GM12878 (cell line): Measurements from ENCODE around the gene SPATA16. TPM values are rescaled to one million over a fixed set of nuclear protein-coding genes. Genes with fewer than 3 reads are reported as not detected.

Experiments
- ATAC-seq: fragments of 200-7000 bp; cut with Tn5 transposase; 3 replicates; pipeline ENCODE4 v1.9.1; 2020; ENCODE audit warnings: mild to moderate bottlenecking, moderate library complexity
- BruUV-seq: library from RNA; stranded (reverse); fragments of 400-500 nt; replicated peaks from 2 replicates; lab custom pipeline; 2021; lab: Mats Ljungman, UMichigan
- CTCF ChIA-PET: fragments of 300-600 bp; sonication (Branson Sonifier 250); formaldehyde crosslinking; extraction: SDS; loops from one replicate; lab custom pipeline; 2021; ENCODE audit warnings: inconsistent platforms; lab: Yijun Ruan, JAX
- POLR2A ChIA-PET: fragments of 350-600 bp; formaldehyde crosslinking; extraction: SDS; loops from one replicate; lab custom pipeline; 2021; ENCODE audit warnings: inconsistent platforms; lab: Charles Lee
- RAD21 ChIA-PET: fragments of 300-600 bp; sonication (Branson Sonifier 250); formaldehyde crosslinking; loops from one replicate; lab custom pipeline; 2023; ENCODE audit warnings: antibody characterized with exemption; ENCODE audit not compliant: unreplicated experiment; lab: Charles Lee
- SMC1A ChIA-PET: fragments of 300-600 bp; sonication (Branson Sonifier 250); formaldehyde crosslinking; loops from one replicate; lab custom pipeline; 2023; ENCODE audit not compliant: unreplicated experiment, uncharacterized antibody; lab: Charles Lee
- DNase-seq: peaks from one replicate; pipeline ENCODE4 v3.0.0-alpha.2; 2011; ENCODE audit warnings: low read depth, low spot score
- FAIRE-seq: peaks from 3 replicates; lab custom pipeline; 2011; peaks lifted over from hg19 to GRCh38; lab: Jason Lieb, UNC
- H2AFZ ChIP-seq: 2 replicates; pipeline ENCODE4 v1.6.0; 2011; ENCODE audit warnings: low read depth, low read length, control low read depth; ENCODE audit not compliant: control insufficient read depth
- H3K27ac ChIP-seq: 2 replicates; pipeline ENCODE4 v1.5.1; 2011; ENCODE audit warnings: control low read depth; ENCODE audit not compliant: control insufficient read depth, insufficient read depth
- H3K27me3 ChIP-seq, 2 experiments: replicated peaks in 1 of 2; 2 replicates each; pipeline versions ENCODE4 v1.6.0 to v1.6.1; 2011; ENCODE audit warnings: low read length in 1 of 2; ENCODE audit not compliant: control insufficient read depth in 2 of 2, insufficient read depth in 2 of 2
- H3K36me3 ChIP-seq, 2 experiments: 2 replicates each; pipeline ENCODE4 v1.5.1; 2011; ENCODE audit warnings: low read length in 1 of 2; ENCODE audit not compliant: control insufficient read depth in 2 of 2, insufficient read depth in 2 of 2
- H3K4me1 ChIP-seq: 2 replicates; pipeline ENCODE4 v1.6.1; 2011; ENCODE audit warnings: mild to moderate bottlenecking, low read length, moderate library complexity, mixed read lengths; ENCODE audit not compliant: control insufficient read depth, insufficient read depth
- H3K4me2 ChIP-seq: 2 replicates; pipeline ENCODE4 v1.6.0; 2011; ENCODE audit warnings: control low read depth; ENCODE audit not compliant: control insufficient read depth, insufficient read depth
- H3K4me3 ChIP-seq: fragments of 200-600 bp; sonication (generic); 2 replicates; pipeline ENCODE4 v1.5.1; 2016
- H3K79me2 ChIP-seq: 2 replicates; pipeline ENCODE4 v1.6.0; 2011; ENCODE audit warnings: low read length; ENCODE audit not compliant: control insufficient read depth, insufficient read depth
- H3K9ac ChIP-seq: 2 replicates; pipeline ENCODE4 v1.8.0; 2011; ENCODE audit warnings: low read length, control low read depth, mixed read lengths; ENCODE audit not compliant: control insufficient read depth, insufficient read depth
- H3K9me3 ChIP-seq: replicated peaks from 3 replicates; pipeline ENCODE4 v1.5.1; 2011; ENCODE audit warnings: mild to moderate bottlenecking, low read length; ENCODE audit not compliant: control insufficient read depth, insufficient read depth
- H4K20me1 ChIP-seq: 2 replicates; pipeline ENCODE4 v1.6.0; 2011; ENCODE audit not compliant: control insufficient read depth, insufficient read depth
- FOXK2 ChIP-seq: fragments of 450-650 bp; IDR thresholded peaks from 2 replicates; pipeline ENCODE4 v1.6.1; 2017; ENCODE audit warnings: mild to moderate bottlenecking, moderate library complexity
- GABPA ChIP-seq: IDR thresholded peaks from 2 replicates; pipeline ENCODE4 v1.6.1; 2014; ENCODE audit warnings: antibody characterized with exemption, low read depth, mild to moderate bottlenecking, inconsistent platforms
- IKZF2 ChIP-seq, 2 experiments: fragments of 450-650 bp; IDR thresholded peaks; 2 replicates each; pipeline ENCODE4 v1.6.1; 2017; ENCODE audit warnings: mild to moderate bottlenecking in 2 of 2, moderate library complexity in 2 of 2
- LARP7 ChIP-seq: fragments of 450-650 bp; IDR thresholded peaks from 2 replicates; pipeline ENCODE4 v1.6.1; 2017; ENCODE audit warnings: mild to moderate bottlenecking
- MTA2 ChIP-seq: fragments of 450-650 bp; IDR thresholded peaks from 2 replicates; pipeline ENCODE4 v1.6.1; 2016; ENCODE audit warnings: low read depth, mild to moderate bottlenecking, moderate library complexity
- NFXL1 ChIP-seq: fragments of 450-650 bp; IDR thresholded peaks from 2 replicates; pipeline ENCODE4 v1.6.1; 2017; ENCODE audit warnings: antibody characterized with exemption, mild to moderate bottlenecking, borderline replicate concordance
- POU2F2 ChIP-seq: IDR thresholded peaks from 3 replicates; pipeline ENCODE4 v1.6.1; 2011; ENCODE audit warnings: low read depth, mild to moderate bottlenecking, low read length, borderline replicate concordance
- RCOR1 ChIP-seq: conservative IDR thresholded peaks from 2 replicates; pipeline ENCODE4 v1.6.1; 2012; ENCODE audit warnings: low read depth, low read length, improper control_type of control experiment
- SIX5 ChIP-seq: IDR thresholded peaks from 2 replicates; pipeline ENCODE4 v1.6.1; 2011; ENCODE audit warnings: mild to moderate bottlenecking, low read depth, low read length, moderate library complexity; ENCODE audit not compliant: severe bottlenecking
- STAT1 ChIP-seq: fragments of 450-650 bp; conservative IDR thresholded peaks from 2 replicates; pipeline ENCODE4 v1.6.1; 2014; ENCODE audit warnings: antibody characterized with exemption, mild to moderate bottlenecking
- TARDBP ChIP-seq: IDR thresholded peaks from 2 replicates; pipeline ENCODE4 v1.6.1; 2016; ENCODE audit warnings: borderline replicate concordance
- ZNF217 ChIP-seq: fragments of 450-650 bp; IDR thresholded peaks from 2 replicates; pipeline ENCODE4 v1.6.1; 2017; ENCODE audit warnings: antibody characterized with exemption, mild to moderate bottlenecking
- ZSCAN29 ChIP-seq: fragments of 450-650 bp; IDR thresholded peaks from 2 replicates; pipeline ENCODE4 v1.6.1; 2017; ENCODE audit warnings: mild to moderate bottlenecking, moderate library complexity
- WGBS: methylation state at CpG from one replicate; pipeline ENCODE4 v1.1.6; 2016; ENCODE audit warnings: low lambda C conversion rate; ENCODE audit not compliant: insufficient replicate concordance, insufficient coverage; ENCODE audit errors: missing lambda C conversion rate; 5-methylcytosine and 5-hydroxymethylcytosine counted together
- in situ Hi-C: fragments of 300-500 bp; cut with MboI; formaldehyde crosslinking; loops from 9 replicates; pipeline ENCODE4 v1.14.3; 2018; ENCODE audit warnings: mixed read lengths
- intact Hi-C: fragments of 100-400 bp; cut with micrococcal nuclease; formaldehyde crosslinking; loops from one replicate; pipeline ENCODE4 v1.14.2; 2022; ENCODE audit not compliant: unreplicated experiment
- polyA plus RNA-seq, 11 experiments: library from polyadenylated mRNA; depleted of rRNA in 4 of 11; unstranded in 6 of 11; stranded (reverse) in 5 of 11; fragments of >200 nt; fragmentation: Nextera tagmentation in 4 of 11; fragmentation: Illumina TruSeq in 1 of 11; extraction: Ambion mirVana in 4 of 11; extraction: Trizol in 1 of 11; gene quantifications; 1 replicate in 1 of 11; 2 replicates in 10 of 11; pipeline versions ENCODE4 v1.2.1 to v1.2.3, GENCODE V29; 2011 to 2016; ENCODE audit warnings: inconsistent platforms in 2 of 11, missing spikeins in 2 of 11, low read depth in 1 of 11
- total RNA-seq, 4 experiments: library from RNA; depleted of rRNA in 3 of 4; stranded (reverse); fragments of >200 nt in 3 of 4; fragmentation: Illumina TruSeq in 1 of 4; extraction: Trizol in 1 of 4; gene quantifications; 2 replicates each; pipeline versions ENCODE4 v1.2.1 to v1.2.3, GENCODE V29; 2013 to 2021
- TF ChIP-seq, protein P1 (sequence below): fragments of 150-350 bp; IDR thresholded peaks from 2 replicates; pipeline ENCODE4 v1.6.1; 2016; ENCODE audit warnings: low read depth, low read length
- TF ChIP-seq, protein P2 (sequence below): fragments of 450-650 bp; formaldehyde crosslinking; IDR thresholded peaks from 2 replicates; pipeline ENCODE4 v1.4.0; 2020; ENCODE audit warnings: mild to moderate bottlenecking, moderate library complexity

SPATA16 gene
- total and polyA plus RNA-seq, 10 of the 15 experiments (the other 5 are each of a cell fraction or from before 2014, with no cell fraction given): 0.04 TPM; not detected in 9

DNA sequence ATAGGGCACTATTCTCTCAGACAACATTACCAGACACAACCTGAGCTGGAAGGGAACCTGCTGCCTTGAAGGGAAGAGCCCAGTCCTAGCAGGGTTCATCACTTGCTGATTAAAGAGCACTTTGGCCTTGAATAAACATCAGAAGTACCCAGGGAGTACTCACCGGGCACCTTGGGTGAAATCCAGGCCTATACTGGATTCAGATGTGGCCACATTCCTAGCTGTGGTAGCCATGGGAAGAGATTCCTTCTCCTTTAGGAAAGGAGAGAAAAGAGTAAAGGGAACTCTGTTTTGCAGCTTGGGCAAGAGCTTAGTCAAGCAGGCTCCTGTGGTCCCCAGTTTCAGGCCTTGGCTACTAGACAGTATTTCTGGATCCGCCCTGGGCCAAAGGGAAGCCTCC lies 195.0 kb downstream of the SPATA16 start:
- H4K20me1 ChIP-seq: no peaks in the 10 kb centered on the region
- H3K27me3 ChIP-seq: no peaks in the 10 kb centered on the region
- ChIA-PET POLR2A (no interaction called here), SMC1A (no interaction called here), RAD21 (no interaction called here), CTCF (no interaction called here)
- no peak overlapping the region for H3K9ac ChIP-seq
- H3K79me2 ChIP-seq: no peaks in the 10 kb centered on the region
- H3K36me3 ChIP-seq: no peaks in the 10 kb centered on the region
- H2AFZ ChIP-seq: no peak overlapping the region
- no peak overlapping the region for H3K4me2 ChIP-seq
- FAIRE-seq (no peak), DNase-seq (no peak), ATAC-seq (no peak)
- no peaks in the 10 kb centered on the region for H3K4me1 ChIP-seq
- intact Hi-C loops: no loop called here
- in situ Hi-C loops: no loop called here
- no peak overlapping the region for H3K4me3 ChIP-seq
- 21% methylated on average over 2 of the region's 2 CpGs for WGBS
- no peaks in the 10 kb centered on the region for H3K9me3 ChIP-seq
- no TSS peak for BruUV-seq
- H3K27ac ChIP-seq: no peak overlapping the region
- no peak for TF ChIP-seq GABPA
- TF ChIP-seq LARP7: no peak
- TF ChIP-seq ZNF217: no peak
- no peak for TF ChIP-seq SIX5
- no peak for TF ChIP-seq ZSCAN29
- TF ChIP-seq TARDBP: no peak
- TF ChIP-seq, protein P1, sequence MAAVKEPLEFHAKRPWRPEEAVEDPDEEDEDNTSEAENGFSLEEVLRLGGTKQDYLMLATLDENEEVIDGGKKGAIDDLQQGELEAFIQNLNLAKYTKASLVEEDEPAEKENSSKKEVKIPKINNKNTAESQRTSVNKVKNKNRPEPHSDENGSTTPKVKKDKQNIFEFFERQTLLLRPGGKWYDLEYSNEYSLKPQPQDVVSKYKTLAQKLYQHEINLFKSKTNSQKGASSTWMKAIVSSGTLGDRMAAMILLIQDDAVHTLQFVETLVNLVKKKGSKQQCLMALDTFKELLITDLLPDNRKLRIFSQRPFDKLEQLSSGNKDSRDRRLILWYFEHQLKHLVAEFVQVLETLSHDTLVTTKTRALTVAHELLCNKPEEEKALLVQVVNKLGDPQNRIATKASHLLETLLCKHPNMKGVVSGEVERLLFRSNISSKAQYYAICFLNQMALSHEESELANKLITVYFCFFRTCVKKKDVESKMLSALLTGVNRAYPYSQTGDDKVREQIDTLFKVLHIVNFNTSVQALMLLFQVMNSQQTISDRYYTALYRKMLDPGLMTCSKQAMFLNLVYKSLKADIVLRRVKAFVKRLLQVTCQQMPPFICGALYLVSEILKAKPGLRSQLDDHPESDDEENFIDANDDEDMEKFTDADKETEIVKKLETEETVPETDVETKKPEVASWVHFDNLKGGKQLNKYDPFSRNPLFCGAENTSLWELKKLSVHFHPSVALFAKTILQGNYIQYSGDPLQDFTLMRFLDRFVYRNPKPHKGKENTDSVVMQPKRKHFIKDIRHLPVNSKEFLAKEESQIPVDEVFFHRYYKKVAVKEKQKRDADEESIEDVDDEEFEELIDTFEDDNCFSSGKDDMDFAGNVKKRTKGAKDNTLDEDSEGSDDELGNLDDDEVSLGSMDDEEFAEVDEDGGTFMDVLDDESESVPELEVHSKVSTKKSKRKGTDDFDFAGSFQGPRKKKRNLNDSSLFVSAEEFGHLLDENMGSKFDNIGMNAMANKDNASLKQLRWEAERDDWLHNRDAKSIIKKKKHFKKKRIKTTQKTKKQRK: no peak
- no peak for TF ChIP-seq RCOR1
- TF ChIP-seq, protein P2, sequence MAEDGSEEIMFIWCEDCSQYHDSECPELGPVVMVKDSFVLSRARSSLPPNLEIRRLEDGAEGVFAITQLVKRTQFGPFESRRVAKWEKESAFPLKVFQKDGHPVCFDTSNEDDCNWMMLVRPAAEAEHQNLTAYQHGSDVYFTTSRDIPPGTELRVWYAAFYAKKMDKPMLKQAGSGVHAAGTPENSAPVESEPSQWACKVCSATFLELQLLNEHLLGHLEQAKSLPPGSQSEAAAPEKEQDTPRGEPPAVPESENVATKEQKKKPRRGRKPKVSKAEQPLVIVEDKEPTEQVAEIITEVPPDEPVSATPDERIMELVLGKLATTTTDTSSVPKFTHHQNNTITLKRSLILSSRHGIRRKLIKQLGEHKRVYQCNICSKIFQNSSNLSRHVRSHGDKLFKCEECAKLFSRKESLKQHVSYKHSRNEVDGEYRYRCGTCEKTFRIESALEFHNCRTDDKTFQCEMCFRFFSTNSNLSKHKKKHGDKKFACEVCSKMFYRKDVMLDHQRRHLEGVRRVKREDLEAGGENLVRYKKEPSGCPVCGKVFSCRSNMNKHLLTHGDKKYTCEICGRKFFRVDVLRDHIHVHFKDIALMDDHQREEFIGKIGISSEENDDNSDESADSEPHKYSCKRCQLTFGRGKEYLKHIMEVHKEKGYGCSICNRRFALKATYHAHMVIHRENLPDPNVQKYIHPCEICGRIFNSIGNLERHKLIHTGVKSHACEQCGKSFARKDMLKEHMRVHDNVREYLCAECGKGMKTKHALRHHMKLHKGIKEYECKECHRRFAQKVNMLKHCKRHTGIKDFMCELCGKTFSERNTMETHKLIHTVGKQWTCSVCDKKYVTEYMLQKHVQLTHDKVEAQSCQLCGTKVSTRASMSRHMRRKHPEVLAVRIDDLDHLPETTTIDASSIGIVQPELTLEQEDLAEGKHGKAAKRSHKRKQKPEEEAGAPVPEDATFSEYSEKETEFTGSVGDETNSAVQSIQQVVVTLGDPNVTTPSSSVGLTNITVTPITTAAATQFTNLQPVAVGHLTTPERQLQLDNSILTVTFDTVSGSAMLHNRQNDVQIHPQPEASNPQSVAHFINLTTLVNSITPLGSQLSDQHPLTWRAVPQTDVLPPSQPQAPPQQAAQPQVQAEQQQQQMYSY (CRISPR knock-in tag): no peak
- no peak for TF ChIP-seq POU2F2
- TF ChIP-seq FOXK2: no peak
- no peak for TF ChIP-seq STAT1
- TF ChIP-seq NFXL1: no peak
- no peak for TF ChIP-seq MTA2
- TF ChIP-seq IKZF2 (IDR thresholded peaks at IDR 0.05): no peak
